GM10248 (cell line): ENCODE results near the gene CCER1.

ENCODE experiments used
- CTCF ChIA-PET: fragments of 300-600 bp; sonication (Branson Sonifier 250); formaldehyde crosslinking; extraction: SDS; loops from one replicate; lab custom pipeline; 2021; ENCODE audit warnings: antibody characterized with exemption; lab: Yijun Ruan, JAX
- POLR2A ChIA-PET: fragments of 350-650 bp; sonication (Branson Sonifier 250); formaldehyde crosslinking; extraction: SDS; loops from one replicate; lab custom pipeline; 2020; ENCODE audit warnings: antibody characterized with exemption; lab: Yijun Ruan, JAX
- DNase-seq: peaks from one replicate; pipeline ENCODE4 v3.0.0; 2012; ENCODE audit errors: extremely low spot score
- CTCF ChIP-seq: IDR thresholded peaks from 2 replicates; pipeline ENCODE4 v1.5.1; 2012; ENCODE audit warnings: mild to moderate bottlenecking, low read depth; ENCODE audit errors: extremely low read depth, missing control alignments, control extremely low read depth

The CCER1 gene

DNA sequence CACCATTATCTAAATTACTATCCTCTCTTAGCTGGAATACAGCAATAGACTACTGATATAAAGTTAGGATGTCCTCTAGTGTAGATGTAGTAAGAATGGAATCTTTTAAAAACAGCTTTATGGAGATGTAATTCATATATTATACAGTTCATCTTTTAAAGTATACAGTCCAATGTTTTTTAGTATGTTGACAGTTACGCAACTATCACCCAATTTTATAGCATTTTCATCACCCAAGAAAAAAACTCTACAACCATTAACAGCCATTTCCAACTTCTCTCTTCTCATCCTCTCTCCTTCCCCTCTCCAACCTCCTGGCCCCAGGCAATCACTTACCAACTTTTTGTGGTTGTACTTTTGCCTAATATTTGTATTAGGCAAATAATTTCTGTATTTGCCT lies 27.2 kb upstream of the CCER1 start:
- no peak for TF ChIP-seq CTCF
- DNase-seq: no peak
- POLR2A ChIA-PET: no interaction called here
- CTCF ChIA-PET: interaction anchor here (5.3 kb wide), 1 partner anchor 127 kb away, joined by 85 read pairs; the partner anchor contains the start of gene LUM

DNA sequence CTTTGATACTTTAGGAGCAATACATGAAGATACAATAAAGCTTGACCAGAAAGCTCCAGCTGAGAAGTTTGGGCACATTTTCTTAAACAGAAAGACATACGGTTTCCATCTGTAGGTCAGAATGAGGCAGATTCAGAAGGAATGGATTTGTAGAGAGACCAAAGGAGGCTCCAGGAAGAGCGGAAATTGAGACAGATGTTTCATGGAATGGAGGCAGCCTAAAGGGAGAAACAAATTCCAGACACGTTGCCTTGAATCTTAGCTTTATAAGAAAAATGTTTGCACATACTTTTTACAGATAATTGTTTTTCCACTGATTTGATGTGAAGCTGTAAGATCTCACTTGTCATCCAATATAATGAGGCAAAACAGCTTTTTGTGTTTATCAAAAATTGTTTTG lies 25.0 kb upstream of the CCER1 start:
- no peak for TF ChIP-seq CTCF
- CTCF ChIA-PET: interaction anchor here (0.7 to 5.3 kb wide), 4 partner anchors 14 to 375 kb away, joined by 3 to 85 read pairs (median 4); partner anchors contain the start of gene LUM
- POLR2A ChIA-PET: no interaction called here
- no peak for DNase-seq

DNA sequence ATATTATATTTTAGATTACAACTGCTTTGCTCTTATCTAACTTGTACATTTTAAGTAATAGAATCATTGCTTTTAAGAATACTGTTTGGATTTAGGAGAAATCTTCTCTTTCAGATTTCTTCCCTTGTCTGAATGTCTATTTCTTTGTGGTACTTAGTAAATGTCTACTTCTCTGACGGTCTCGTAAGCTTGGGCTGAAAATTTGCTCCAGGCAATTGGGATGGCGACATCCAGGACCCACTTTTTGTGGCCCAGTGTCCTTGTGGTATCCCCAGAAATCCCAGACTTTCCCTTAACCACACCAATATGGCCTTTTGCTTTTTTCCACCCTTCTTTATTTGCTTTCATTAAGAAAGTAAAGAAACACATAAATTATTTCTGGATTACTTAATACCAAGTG lies 24.0 kb upstream of the CCER1 start:
- DNase-seq: no peak
- ChIA-PET CTCF (interaction anchor here (1.0 to 5.3 kb wide), 9 partner anchors 9 to 376 kb away, joined by 3 to 85 read pairs (median 5); partner anchors contain the start of genes EPYC and LUM), POLR2A (no interaction called here)
- TF ChIP-seq CTCF: no peak

GRCh38 chr12:90978117-90978770 lies 23.3 kb upstream of the CCER1 start:
- ChIA-PET POLR2A (no interaction called here), CTCF (interaction anchor here (1.0 to 5.3 kb wide), 12 partner anchors 10 to 377 kb away, joined by 3 to 85 read pairs (median 4); partner anchors contain the start of genes EPYC and LUM)
- DNase-seq: peak; percentile 14
- TF ChIP-seq CTCF: peak; percentile 48

DNA sequence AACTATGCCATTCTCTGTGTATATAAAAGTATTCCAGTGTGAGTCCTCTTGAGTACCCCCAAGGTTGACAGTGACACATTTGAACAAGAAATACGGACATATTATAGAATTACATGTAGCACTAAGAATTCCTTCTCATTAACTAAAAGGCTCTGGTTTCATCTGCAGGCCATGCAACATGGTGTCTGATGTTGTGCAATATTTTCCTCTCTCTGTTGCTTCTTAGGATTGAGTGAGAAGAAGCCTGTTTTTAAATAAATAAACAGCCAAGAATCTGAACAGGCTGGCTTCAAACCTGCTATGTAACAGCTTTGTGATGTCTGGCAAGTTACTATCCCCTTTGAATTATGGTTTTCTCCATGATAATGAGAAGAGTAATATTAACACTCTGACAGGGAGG lies 22.2 kb upstream of the CCER1 start:
- POLR2A ChIA-PET: no interaction called here
- DNase-seq: no peak
- TF ChIP-seq CTCF: no peak
- CTCF ChIA-PET: interaction anchor here (1.2 to 5.3 kb wide), 8 partner anchors 11 to 378 kb away, joined by 3 to 85 read pairs (median 6); partner anchors contain the start of gene LUM

- CTCF ChIA-PET: interaction anchor here (1.3 to 2.3 kb wide), 3 partner anchors 11 to 137 kb away, joined by 4 to 7 read pairs (median 6); partner anchors contain the start of gene LUM
- no peak for DNase-seq
Measured at GRCh38 chr12:90974286-90974685, 19.3 kb upstream of the CCER1 start.

More at GRCh38 chr12:90974286-90974685, 19.3 kb upstream of the CCER1 start:
- POLR2A ChIA-PET: no interaction called here
- TF ChIP-seq CTCF: no peak
